DMS 273 treated with DMSO at 0.1 percent for 48 hours (cell line): ENCODE results near the gene IER2.

Experiments used
- DNase-seq: peaks from one replicate; lab custom pipeline; 2025; lab: John Stamatoyannopoulos, UW

Gene IER2

GRCh38 chr19:13119627-13120026 lies 30.6 kb upstream of the IER2 start:
- no peak for DNase-seq

- DNase-seq = no peak
Measured at GRCh38 chr19:13120031-13120430, 30.2 kb upstream of the IER2 start.

GRCh38 chr19:13120817-13121216 lies 29.4 kb upstream of the IER2 start:
- no peak for DNase-seq

- DNase-seq = no peak
Measured at GRCh38 chr19:13121551-13122274, 28.5 kb upstream of the IER2 start.

- DNase-seq = no peak
Measured at GRCh38 chr19:13122275-13122878, 27.8 kb upstream of the IER2 start.

- no peak for DNase-seq
Measured at GRCh38 chr19:13122980-13123957, 26.9 kb upstream of the IER2 start.

GRCh38 chr19:13127051-13127450 lies 23.2 kb upstream of the IER2 start:
- DNase-seq = no peak

- no peak for DNase-seq
Measured at GRCh38 chr19:13127811-13128575, 22.2 kb upstream of the IER2 start.

GRCh38 chr19:13128583-13128982 lies 21.6 kb upstream of the IER2 start:
- DNase-seq = no peak

- DNase-seq = no peak
Measured at GRCh38 chr19:13129384-13129783, 20.8 kb upstream of the IER2 start.

- DNase-seq = no peak
Measured at GRCh38 chr19:13130886-13131490, 19.2 kb upstream of the IER2 start.

GRCh38 chr19:13132471-13133180 lies 17.6 kb upstream of the IER2 start:
- no peak for DNase-seq

GRCh38 chr19:13133241-13133870 lies 16.9 kb upstream of the IER2 start:
- no peak for DNase-seq

GRCh38 chr19:13134626-13135025 lies 15.6 kb upstream of the IER2 start:
- no peak for DNase-seq

GRCh38 chr19:13135068-13136062 lies 14.8 kb upstream of the IER2 start:
- no peak for DNase-seq

- no peak for DNase-seq
Measured at GRCh38 chr19:13137290-13137794, 12.9 kb upstream of the IER2 start.

- no peak for DNase-seq
Measured at GRCh38 chr19:13138171-13138915, 11.9 kb upstream of the IER2 start.

- no peak for DNase-seq
Measured at GRCh38 chr19:13138916-13139198, 11.4 kb upstream of the IER2 start.
